Mesendoderm (in vitro differentiated cells): ENCODE results near the gene SDK1.

Experiments
- DNase-seq: peaks from one replicate; pipeline ENCODE4 v3.0.0; 2013
- H2AK5ac ChIP-seq: 2 replicates; pipeline ENCODE4 v1.6.1; 2013; ENCODE audit warnings: low read length, inconsistent platforms
- H2BK120ac ChIP-seq: 2 replicates; pipeline ENCODE4 v1.6.1; 2013; ENCODE audit warnings: low read depth, mild to moderate bottlenecking, low read length, moderate library complexity, mixed read lengths
- H2BK15ac ChIP-seq: replicated peaks from 2 replicates; pipeline ENCODE4 v1.6.1; 2013; ENCODE audit warnings: low read depth, mild to moderate bottlenecking, moderate library complexity
- H2BK5ac ChIP-seq: 2 replicates; pipeline ENCODE4 v1.6.1; 2013; ENCODE audit warnings: low read length, inconsistent platforms
- H3K18ac ChIP-seq: 2 replicates; pipeline ENCODE4 v1.6.1; 2013; ENCODE audit warnings: mild to moderate bottlenecking, low read length, mixed read lengths
- H3K23ac ChIP-seq: one replicate; pipeline ENCODE4 v1.6.1; 2013; ENCODE audit warnings: low read length
- H3K27ac ChIP-seq: 2 replicates; pipeline ENCODE4 v1.5.1; 2013; ENCODE audit warnings: low read depth, mild to moderate bottlenecking, inconsistent platforms, low read length, moderate library complexity
- H3K27me3 ChIP-seq: 2 replicates; pipeline ENCODE4 v1.6.1; 2013; ENCODE audit warnings: low read length, control low read depth, mild to moderate bottlenecking, inconsistent platforms; ENCODE audit not compliant: insufficient read depth, poor library complexity
- H3K36me3 ChIP-seq: 2 replicates; pipeline ENCODE4 v1.6.1; 2013; ENCODE audit warnings: low read length, inconsistent platforms; ENCODE audit not compliant: control insufficient read depth, insufficient read depth
- H3K4ac ChIP-seq: one replicate; pipeline ENCODE4 v1.6.1; 2013; ENCODE audit warnings: low read depth, mild to moderate bottlenecking, low read length, moderate library complexity
- H3K4me1 ChIP-seq: 2 replicates; pipeline ENCODE4 v1.6.1; 2013; ENCODE audit warnings: low read depth, low read length, inconsistent platforms; ENCODE audit not compliant: control insufficient read depth
- H3K4me2 ChIP-seq: 2 replicates; pipeline ENCODE4 v1.6.1; 2013; ENCODE audit warnings: low read length
- H3K4me3 ChIP-seq: 2 replicates; pipeline ENCODE4 v1.5.1; 2013; ENCODE audit warnings: mild to moderate bottlenecking, low read length
- H3K56ac ChIP-seq: one replicate; pipeline ENCODE4 v1.6.1; 2013; ENCODE audit warnings: low read length
- H3K79me1 ChIP-seq: 2 replicates; pipeline ENCODE4 v1.6.1; 2013; ENCODE audit warnings: low read length, inconsistent platforms
- H3K79me2 ChIP-seq: 2 replicates; pipeline ENCODE4 v1.6.1; 2013; ENCODE audit warnings: mild to moderate bottlenecking, low read length; ENCODE audit not compliant: control insufficient read depth, insufficient read depth
- H3K9ac ChIP-seq: 2 replicates; pipeline ENCODE4 v1.6.1; 2013; ENCODE audit warnings: low read length, inconsistent platforms
- H4K5ac ChIP-seq: one replicate; pipeline ENCODE4 v1.6.1; 2013; ENCODE audit warnings: low read length
- H4K8ac ChIP-seq: one replicate; pipeline ENCODE4 v1.6.1; 2013; ENCODE audit warnings: low read depth, mild to moderate bottlenecking, control low read depth, low read length, moderate library complexity
- WGBS: extraction: QIAGEN DNeasy Blood & Tissue Kit; methylation state at CpG from one replicate; pipeline ENCODE4 v1.1.7; 2013; ENCODE audit warnings: low lambda C conversion rate, missing lambda C conversion rate; ENCODE audit not compliant: insufficient coverage; ENCODE audit errors: extremely low coverage; 5-methylcytosine and 5-hydroxymethylcytosine counted together

SDK1 gene

DNA sequence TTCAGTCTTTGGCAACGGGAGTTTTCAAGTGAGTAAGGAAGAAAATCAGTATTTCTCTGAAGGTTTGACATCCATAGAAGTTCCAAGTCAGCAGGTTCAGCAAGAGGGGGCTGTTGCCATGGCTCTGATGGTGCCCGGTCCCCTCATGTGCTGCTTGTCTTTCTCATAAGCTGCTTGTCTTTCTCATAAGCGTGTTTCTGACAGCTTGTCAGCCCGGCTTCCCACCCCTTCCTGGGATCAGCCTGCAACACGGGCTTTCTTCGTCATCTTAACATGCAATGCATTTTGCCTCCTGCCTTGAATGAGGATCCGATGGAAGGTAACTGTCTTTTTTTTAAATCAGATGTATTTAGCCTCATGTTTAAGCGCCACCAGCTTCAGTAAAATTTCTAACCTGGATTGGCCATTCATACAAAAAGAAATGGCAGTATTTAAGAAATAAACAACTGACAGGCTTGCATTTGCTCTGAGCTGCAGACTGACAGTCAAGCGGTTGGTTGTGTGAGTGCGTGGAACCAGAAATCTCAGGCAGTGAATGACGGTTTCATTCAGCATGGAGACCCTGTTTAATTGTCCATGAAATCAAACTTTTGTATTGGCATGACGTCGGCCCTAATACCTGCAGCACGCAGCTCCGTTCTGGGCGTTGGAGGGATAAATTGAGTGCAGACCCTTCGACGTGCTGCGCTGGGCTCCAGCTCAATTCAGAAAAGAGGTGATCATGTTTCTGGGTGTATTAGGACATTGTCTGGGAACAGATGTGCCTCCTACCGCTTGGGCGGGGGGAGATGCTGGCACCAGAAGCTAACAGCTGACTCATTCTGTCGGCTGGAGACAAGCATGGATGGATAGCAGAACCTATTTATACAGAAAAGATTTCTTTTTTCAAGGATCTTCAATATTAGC, 926.3 kb downstream of the SDK1 start:
- H3K4me1 ChIP-seq, result no peaks in the 10 kb centered on the region
- no peak overlapping the region for H3K18ac ChIP-seq
- H3K27me3 ChIP-seq, result no peaks in the 10 kb centered on the region
- no peak overlapping the region for H2BK5ac ChIP-seq
- no peak overlapping the region for H2BK15ac ChIP-seq
- no peak overlapping the region for H3K9ac ChIP-seq
- no peaks in the 10 kb centered on the region for H3K79me1 ChIP-seq
- no peak overlapping the region for H2BK120ac ChIP-seq
- no peak overlapping the region for H3K56ac ChIP-seq
- H3K4me3 ChIP-seq, result no peak overlapping the region
- no peak overlapping the region for H2AK5ac ChIP-seq
- no peak overlapping the region for H4K5ac ChIP-seq
- no peak overlapping the region for H3K4me2 ChIP-seq
- H3K4ac ChIP-seq, result no peak overlapping the region
- no peaks in the 10 kb centered on the region for H3K36me3 ChIP-seq
- H4K8ac ChIP-seq, result no peak overlapping the region
- no CpG with 5 or more reads among the region's 22 CpGs for WGBS
- no peak overlapping the region for H3K27ac ChIP-seq
- no peaks in the 10 kb centered on the region for H3K79me2 ChIP-seq
- DNase-seq, result no peak
- H3K23ac ChIP-seq, result no peak overlapping the region

DNA sequence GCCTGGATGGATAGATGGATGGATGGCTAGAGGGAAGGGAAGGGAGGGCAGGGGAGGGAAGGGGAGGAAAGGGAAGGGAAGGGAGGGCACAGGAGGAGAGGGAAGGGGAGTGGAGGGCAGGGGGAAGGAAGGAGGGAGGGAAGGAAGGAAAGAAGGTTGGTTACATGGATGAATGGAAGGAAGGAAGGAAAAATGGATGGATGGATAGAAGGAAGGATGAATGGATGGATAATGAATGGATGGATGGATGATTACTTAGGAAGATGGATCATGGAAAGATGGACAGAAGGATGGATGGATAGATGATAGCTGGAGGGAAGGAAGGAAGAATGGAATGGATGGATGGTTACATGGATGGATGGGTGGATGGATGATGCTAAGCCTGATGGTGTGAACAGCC, 929.3 kb downstream of the SDK1 start:
- no peak for DNase-seq
- no peaks in the 10 kb centered on the region for H3K36me3 ChIP-seq
- H3K79me2 ChIP-seq, result no peaks in the 10 kb centered on the region
- H3K27me3 ChIP-seq, result no peaks in the 10 kb centered on the region
- no peak overlapping the region for H4K8ac ChIP-seq
- no peak overlapping the region for H3K56ac ChIP-seq
- no peaks in the 10 kb centered on the region for H3K4me1 ChIP-seq
- no peak overlapping the region for H3K9ac ChIP-seq
- H2BK5ac ChIP-seq, result no peak overlapping the region
- no peak overlapping the region for H2AK5ac ChIP-seq
- no peak overlapping the region for H3K18ac ChIP-seq
- H3K4me3 ChIP-seq, result no peak overlapping the region
- no peak overlapping the region for H3K27ac ChIP-seq
- H3K4me2 ChIP-seq, result no peak overlapping the region
- no peak overlapping the region for H3K23ac ChIP-seq
- H3K79me1 ChIP-seq, result no peaks in the 10 kb centered on the region
- H4K5ac ChIP-seq, result no peak overlapping the region
- H3K4ac ChIP-seq, result no peak overlapping the region
- H2BK15ac ChIP-seq, result no peak overlapping the region
- H2BK120ac ChIP-seq, result no peak overlapping the region

DNA sequence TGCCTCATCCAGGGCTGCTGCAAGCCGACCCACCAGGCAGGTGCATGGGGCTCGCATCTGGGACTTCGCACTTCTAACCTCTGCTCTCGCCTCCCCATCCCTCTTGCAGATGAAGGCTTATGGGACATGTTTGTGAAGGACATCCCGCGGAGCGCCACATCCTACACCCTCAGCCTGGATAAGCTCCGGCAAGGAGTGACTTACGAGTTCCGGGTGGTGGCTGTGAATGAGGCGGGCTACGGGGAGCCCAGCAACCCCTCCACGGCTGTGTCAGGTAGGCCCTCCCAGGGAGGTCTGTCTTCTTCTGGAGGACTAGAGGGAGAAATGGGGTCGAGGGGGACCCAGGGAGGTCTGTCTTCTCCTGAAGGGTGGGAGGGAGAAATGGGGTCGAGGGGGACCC, 932.1 kb downstream of the SDK1 start:
- no peak overlapping the region for H3K4ac ChIP-seq
- no CpG with 5 or more reads among the region's 15 CpGs for WGBS

DNA sequence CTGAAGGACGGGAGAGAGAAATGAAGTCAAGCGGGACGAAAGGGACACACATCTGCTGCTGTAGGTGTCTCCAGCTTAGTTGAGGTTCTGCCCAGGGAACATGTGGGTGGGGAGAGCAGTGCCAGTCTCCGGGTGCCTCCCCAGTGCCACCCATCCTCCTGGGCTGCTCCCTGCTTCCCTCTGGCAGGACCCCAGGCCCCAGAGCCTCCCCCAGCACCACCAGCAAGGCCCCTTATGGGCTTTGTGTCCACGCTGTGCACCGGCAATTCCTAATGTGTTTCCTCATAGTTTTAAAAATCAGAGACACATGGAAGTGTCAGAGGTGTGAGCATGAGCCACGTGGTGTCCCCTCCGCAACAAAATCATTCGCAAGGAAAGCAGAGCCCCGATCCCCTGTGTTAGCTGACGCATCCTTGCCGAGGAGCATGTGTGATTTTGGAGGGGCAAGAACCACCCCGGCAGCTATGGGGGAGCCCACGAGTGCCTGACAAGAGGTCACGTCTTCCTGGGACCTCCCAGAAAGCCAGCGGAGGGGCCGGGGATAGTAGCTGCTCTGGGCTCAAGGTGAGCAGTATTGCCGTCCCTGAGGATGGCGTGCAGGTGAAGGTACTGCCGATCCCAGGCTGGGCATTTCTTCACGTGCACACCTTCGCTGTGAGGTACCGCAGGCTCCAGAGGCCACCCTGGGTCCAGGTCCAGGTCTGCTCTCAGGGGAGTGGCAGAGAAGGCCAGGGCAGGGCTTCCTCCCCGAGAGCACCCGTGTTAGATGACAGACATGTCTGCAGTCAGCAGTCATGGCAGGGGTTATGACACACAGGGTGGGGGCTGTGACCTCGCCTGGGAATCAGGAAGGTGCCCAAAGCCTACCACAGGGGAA, 932.8 kb downstream of the SDK1 start:
- Histone ChIP-seq H4K8ac (no peak overlapping the region), H3K36me3 (no peaks in the 10 kb centered on the region), H3K18ac (no peak overlapping the region), H3K79me1 (no peaks in the 10 kb centered on the region), H3K9ac (no peak overlapping the region), H2AK5ac (no peak overlapping the region), H3K4ac (no peak overlapping the region), H3K4me3 (no peak overlapping the region), H3K23ac (no peak overlapping the region), H3K27ac (no peak overlapping the region), H2BK5ac (no peak overlapping the region), H3K79me2 (no peaks in the 10 kb centered on the region), H3K56ac (no peak overlapping the region), H3K27me3 (no peaks in the 10 kb centered on the region), H2BK120ac (no peak overlapping the region), H2BK15ac (no peak overlapping the region), H4K5ac (no peak overlapping the region), H3K4me2 (no peak overlapping the region), H3K4me1 (no peaks in the 10 kb centered on the region)
- no peak for DNase-seq
- WGBS, result no CpG with 5 or more reads among the region's 26 CpGs

More for the DNA sequence above, 932.1 kb downstream of the SDK1 start:
- Histone ChIP-seq H4K8ac (no peak overlapping the region), H3K27ac (no peak overlapping the region), H2BK5ac (no peak overlapping the region), H3K79me2 (no peaks in the 10 kb centered on the region), H3K4me1 (no peaks in the 10 kb centered on the region), H3K23ac (no peak overlapping the region), H3K18ac (no peak overlapping the region), H3K27me3 (no peaks in the 10 kb centered on the region), H3K9ac (no peak overlapping the region), H2BK15ac (no peak overlapping the region), H3K4me2 (no peak overlapping the region), H2BK120ac (no peak overlapping the region), H2AK5ac (no peak overlapping the region), H3K79me1 (no peaks in the 10 kb centered on the region), H3K4me3 (no peak overlapping the region), H3K56ac (no peak overlapping the region), H3K36me3 (no peaks in the 10 kb centered on the region), H4K5ac (no peak overlapping the region)
- no peak for DNase-seq

DNA sequence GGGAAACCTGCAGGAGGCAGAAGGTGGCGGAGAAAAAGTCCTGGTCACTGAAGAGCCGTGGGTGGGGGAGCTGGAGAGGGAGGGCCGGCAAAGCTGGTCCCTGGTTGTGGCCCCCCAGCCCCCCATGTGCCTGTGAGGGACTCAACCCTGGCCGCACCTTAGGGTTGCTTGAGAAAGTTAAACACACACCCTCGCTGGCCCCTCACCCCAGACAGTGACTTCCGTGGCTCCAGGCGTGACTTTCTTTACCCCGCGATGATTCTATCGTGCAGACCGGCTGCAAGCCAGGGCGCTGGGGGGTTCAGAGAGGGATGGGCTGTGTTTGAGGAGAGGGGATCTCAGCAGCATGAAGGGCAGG, 933.4 kb downstream of the SDK1 start:
- Histone ChIP-seq H3K27me3 (no peaks in the 10 kb centered on the region), H3K18ac (no peak overlapping the region), H2AK5ac (no peak overlapping the region), H3K4me2 (no peak overlapping the region), H3K23ac (no peak overlapping the region), H3K4ac (no peak overlapping the region), H3K36me3 (no peaks in the 10 kb centered on the region), H3K56ac (no peak overlapping the region), H3K4me1 (no peaks in the 10 kb centered on the region), H3K79me2 (no peaks in the 10 kb centered on the region), H4K5ac (no peak overlapping the region), H4K8ac (no peak overlapping the region), H3K4me3 (no peak overlapping the region), H2BK120ac (no peak overlapping the region), H3K9ac (no peak overlapping the region), H2BK5ac (no peak overlapping the region), H2BK15ac (no peak overlapping the region), H3K27ac (no peak overlapping the region), H3K79me1 (no peaks in the 10 kb centered on the region)
- no CpG with 5 or more reads among the region's 12 CpGs for WGBS
- DNase-seq, result no peak
